Mammary epithelial cell (primary cell): ENCODE data around the gene HAAO.

Experiments
- EZH2 ChIP-seq: IDR thresholded peaks from 2 replicates; pipeline ENCODE4 v1.6.1; 2012; ENCODE audit warnings: low read length, inconsistent platforms, borderline replicate concordance
- TF ChIP-seq, protein P1 (sequence below), 2 donors: IDR thresholded peaks in 1 of 2; conservative IDR thresholded peaks in 1 of 2; 2 replicates each; pipeline ENCODE4 v1.5.1; 2011 to 2012; ENCODE audit warnings: inconsistent platforms in 2 of 2, low read length in 2 of 2, mild to moderate bottlenecking in 2 of 2, control low read depth in 1 of 2, low read depth in 1 of 2; ENCODE audit not compliant: insufficient read depth in 1 of 2; ENCODE audit errors: extremely low read depth in 1 of 2

DNA sequence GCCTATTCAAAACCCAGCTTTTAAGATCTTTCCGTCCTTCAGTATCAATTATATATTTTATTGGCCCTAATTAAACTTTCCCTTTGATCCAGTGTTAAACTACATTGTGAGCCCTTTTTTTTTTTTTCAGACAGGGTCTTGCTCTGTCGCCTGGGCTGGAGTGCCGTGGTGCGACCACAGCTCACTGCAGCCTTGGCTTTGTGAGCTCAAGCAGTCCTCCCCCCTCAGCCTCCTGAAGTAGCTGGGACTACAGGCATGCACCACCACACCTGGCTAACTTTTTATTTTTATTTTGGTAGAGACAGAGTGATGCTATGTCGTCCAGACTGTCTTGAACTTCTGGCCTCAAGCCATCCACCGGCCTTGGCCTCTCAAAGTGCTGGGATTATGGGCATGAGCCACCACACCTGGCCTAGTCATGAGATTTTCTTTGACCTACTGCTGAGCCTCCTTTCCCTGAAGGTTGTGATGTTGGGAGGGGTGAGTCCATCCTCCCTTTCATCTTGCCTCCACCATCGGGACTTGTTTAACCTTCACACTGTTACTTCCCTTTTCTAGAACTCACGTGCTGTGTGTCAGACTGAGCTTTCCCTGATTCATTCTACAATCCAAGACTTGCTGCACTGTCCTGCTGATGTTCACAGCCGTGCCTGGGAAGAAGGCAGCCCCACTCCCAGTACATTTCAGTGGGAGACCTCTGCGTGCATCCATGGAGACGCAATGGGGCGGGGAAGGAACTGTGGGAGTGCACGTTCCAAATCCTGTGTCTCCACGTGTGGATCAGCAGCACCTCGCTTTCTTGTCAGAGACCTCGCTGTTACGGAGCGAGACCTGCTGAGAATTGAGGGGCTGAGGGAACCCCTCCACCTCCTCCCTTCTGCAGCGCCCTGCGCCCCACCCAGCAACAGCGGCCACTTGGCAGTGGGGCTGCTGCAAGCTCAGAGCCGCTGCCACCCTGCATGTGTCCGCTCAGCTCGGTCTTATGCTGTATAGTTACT is 39.3 kb downstream of the HAAO start:
- TF ChIP-seq, protein P1, sequence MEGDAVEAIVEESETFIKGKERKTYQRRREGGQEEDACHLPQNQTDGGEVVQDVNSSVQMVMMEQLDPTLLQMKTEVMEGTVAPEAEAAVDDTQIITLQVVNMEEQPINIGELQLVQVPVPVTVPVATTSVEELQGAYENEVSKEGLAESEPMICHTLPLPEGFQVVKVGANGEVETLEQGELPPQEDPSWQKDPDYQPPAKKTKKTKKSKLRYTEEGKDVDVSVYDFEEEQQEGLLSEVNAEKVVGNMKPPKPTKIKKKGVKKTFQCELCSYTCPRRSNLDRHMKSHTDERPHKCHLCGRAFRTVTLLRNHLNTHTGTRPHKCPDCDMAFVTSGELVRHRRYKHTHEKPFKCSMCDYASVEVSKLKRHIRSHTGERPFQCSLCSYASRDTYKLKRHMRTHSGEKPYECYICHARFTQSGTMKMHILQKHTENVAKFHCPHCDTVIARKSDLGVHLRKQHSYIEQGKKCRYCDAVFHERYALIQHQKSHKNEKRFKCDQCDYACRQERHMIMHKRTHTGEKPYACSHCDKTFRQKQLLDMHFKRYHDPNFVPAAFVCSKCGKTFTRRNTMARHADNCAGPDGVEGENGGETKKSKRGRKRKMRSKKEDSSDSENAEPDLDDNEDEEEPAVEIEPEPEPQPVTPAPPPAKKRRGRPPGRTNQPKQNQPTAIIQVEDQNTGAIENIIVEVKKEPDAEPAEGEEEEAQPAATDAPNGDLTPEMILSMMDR (conservative IDR thresholded peaks at IDR 0.05 in 1 of 2, IDR thresholded peaks at IDR 0.05 in 1 of 2; ENCODE audit: extremely low read depth in 1 of 2, insufficient read depth in 1 of 2, low read depth in 1 of 2, low read length in 2 of 2): no peak
- TF ChIP-seq EZH2: no peak
